LNCAP (cell line): ENCODE data around the gene DNAH6.

Source experiments
- TF ChIP-seq, protein P1 (sequence below): fragments of 450-650 bp; IDR thresholded peaks from 2 replicates; pipeline ENCODE4 v1.5.1; 2017; ENCODE audit warnings: mild to moderate bottlenecking

The DNAH6 gene

GRCh38 chr2:84702941-84703340 lies 186.6 kb downstream of the DNAH6 start:
- TF ChIP-seq, protein P1, sequence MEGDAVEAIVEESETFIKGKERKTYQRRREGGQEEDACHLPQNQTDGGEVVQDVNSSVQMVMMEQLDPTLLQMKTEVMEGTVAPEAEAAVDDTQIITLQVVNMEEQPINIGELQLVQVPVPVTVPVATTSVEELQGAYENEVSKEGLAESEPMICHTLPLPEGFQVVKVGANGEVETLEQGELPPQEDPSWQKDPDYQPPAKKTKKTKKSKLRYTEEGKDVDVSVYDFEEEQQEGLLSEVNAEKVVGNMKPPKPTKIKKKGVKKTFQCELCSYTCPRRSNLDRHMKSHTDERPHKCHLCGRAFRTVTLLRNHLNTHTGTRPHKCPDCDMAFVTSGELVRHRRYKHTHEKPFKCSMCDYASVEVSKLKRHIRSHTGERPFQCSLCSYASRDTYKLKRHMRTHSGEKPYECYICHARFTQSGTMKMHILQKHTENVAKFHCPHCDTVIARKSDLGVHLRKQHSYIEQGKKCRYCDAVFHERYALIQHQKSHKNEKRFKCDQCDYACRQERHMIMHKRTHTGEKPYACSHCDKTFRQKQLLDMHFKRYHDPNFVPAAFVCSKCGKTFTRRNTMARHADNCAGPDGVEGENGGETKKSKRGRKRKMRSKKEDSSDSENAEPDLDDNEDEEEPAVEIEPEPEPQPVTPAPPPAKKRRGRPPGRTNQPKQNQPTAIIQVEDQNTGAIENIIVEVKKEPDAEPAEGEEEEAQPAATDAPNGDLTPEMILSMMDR, result no peak

GRCh38 chr2:84703831-84704230 lies 187.5 kb downstream of the DNAH6 start:
- TF ChIP-seq, protein P1, result no peak

DNA sequence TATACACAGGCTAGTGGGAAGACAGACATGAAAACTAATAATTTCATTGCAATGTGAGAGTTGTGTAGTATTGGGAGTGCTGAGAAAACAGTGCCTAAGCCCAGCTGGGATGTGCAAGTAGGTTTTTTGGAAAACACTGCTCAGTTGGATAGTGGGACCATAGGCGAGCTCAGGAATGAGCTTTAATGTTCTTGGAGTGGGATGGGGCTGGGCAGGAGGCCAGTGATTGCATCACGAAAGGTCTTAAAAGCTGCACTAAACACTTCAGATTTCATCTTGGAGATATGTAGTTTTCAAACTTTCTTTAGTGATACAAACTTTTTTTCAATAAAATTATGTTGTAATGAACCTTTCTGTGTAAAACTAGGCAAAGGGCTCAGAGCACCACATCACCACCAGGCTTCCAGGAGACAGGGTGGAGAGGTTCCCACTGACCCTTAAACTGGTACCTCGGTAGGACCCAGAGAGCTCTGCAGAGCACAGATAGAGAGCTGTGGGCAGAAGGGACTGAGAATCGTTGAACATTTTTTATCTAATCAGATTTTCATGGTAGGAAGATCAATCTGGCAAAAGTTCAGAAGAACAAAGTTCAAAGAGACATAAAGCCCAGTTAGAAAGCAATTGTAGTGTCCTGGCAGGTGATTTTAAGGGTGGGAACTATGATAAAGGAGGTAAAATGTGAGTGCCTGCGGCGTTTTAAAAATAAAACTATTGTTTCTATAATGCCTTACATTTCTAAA lies 188.4 kb downstream of the DNAH6 start:
- TF ChIP-seq, protein P1, result no peak

- TF ChIP-seq, protein P1, result no peak
These were observed 189.6 kb downstream of the DNAH6 start for GRCh38 chr2:84705858-84706257.

GRCh38 chr2:84708442-84708841 lies 192.1 kb downstream of the DNAH6 start:
- TF ChIP-seq, protein P1, result no peak

GRCh38 chr2:84711651-84712050 lies 195.4 kb downstream of the DNAH6 start:
- TF ChIP-seq, protein P1, result no peak

GRCh38 chr2:84713441-84713840 lies 197.1 kb downstream of the DNAH6 start:
- TF ChIP-seq, protein P1, result no peak

- TF ChIP-seq, protein P1, result no peak
These were observed 200.3 kb downstream of the DNAH6 start for GRCh38 chr2:84716564-84716963.
